ENCODE data around the gene CREB5. TPM values are rescaled to one million over a fixed set of nuclear protein-coding genes. Genes with fewer than 3 reads are reported as not detected.

Gene CREB5
- total and polyA plus RNA-seq, 9 donors, result 0.71 to 15.0 (median 2.7) TPM

GRCh38 chr7:28586736-28587135, 174.4 kb downstream of the CREB5 start:
- TF ChIP-seq POLR2A (IDR thresholded peaks at IDR 0.05) (no peak), EP300 (IDR thresholded peaks at IDR 0.05) (no peak), CTCF (IDR thresholded peaks at IDR 0.05) (no peak)

DNA sequence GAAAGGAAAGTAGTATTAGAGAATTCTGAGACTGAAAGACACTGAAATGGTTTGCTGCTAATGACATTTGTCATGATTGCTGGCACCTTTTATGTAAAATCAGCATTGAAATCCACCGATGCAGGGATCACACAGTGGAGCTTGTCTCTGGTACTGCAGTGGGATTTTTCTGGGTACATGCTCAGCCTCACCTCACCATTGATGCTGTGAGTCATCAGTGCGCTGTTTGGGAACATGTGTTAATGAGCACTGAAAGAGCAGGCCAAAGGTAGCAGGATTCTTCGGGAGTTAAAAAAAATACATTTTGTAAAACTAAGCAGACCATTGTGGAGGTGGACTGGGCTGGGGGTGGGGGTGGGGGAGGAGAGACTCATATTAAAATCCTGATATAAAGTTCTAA, 174.9 kb downstream of the CREB5 start:
- DNase-seq, result no peak
- H3K4me3 ChIP-seq, result no peak overlapping the region
- no peaks in the 10 kb centered on the region for H3K4me1 ChIP-seq (ENCODE audit: insufficient read depth)
- H3K27ac ChIP-seq, result no peak overlapping the region
- no peaks in the 10 kb centered on the region for H3K9me3 ChIP-seq
- 28 to 43% (median 32%) methylated on average over 3 of the region's 3 CpGs for WGBS, 3 donors
- TF ChIP-seq EP300 (IDR thresholded peaks at IDR 0.05) (no peak), POLR2A (IDR thresholded peaks at IDR 0.05) (no peak), CTCF (IDR thresholded peaks at IDR 0.05) (no peak)
- intact Hi-C loops (cut with DNase I), result loop anchor here in 1 of 4 donors (2.0 kb wide), 1 partner anchor 48 kb away; no protein-coding TSS in a partner anchor
- H3K27me3 ChIP-seq, result no peaks in the 10 kb centered on the region
- H3K36me3 ChIP-seq, result no peaks in the 10 kb centered on the region

More at GRCh38 chr7:28586736-28587135, 174.4 kb downstream of the CREB5 start:
- DNase-seq, result no peak
- intact Hi-C loops (cut with DNase I), result loop anchor here in 1 of 4 donors (2.0 kb wide), 1 partner anchor 48 kb away; no protein-coding TSS in a partner anchor
- no peaks in the 10 kb centered on the region for H3K36me3 ChIP-seq
- 31 to 41% (median 39%) methylated on average over 4 of the region's 4 CpGs for WGBS, 3 donors
- H3K4me3 ChIP-seq, result no peak overlapping the region
- H3K27ac ChIP-seq, result no peak overlapping the region
- H3K9me3 ChIP-seq, result no peaks in the 10 kb centered on the region
- no peaks in the 10 kb centered on the region for H3K27me3 ChIP-seq
- no peaks in the 10 kb centered on the region for H3K4me1 ChIP-seq (ENCODE audit: insufficient read depth)

DNA sequence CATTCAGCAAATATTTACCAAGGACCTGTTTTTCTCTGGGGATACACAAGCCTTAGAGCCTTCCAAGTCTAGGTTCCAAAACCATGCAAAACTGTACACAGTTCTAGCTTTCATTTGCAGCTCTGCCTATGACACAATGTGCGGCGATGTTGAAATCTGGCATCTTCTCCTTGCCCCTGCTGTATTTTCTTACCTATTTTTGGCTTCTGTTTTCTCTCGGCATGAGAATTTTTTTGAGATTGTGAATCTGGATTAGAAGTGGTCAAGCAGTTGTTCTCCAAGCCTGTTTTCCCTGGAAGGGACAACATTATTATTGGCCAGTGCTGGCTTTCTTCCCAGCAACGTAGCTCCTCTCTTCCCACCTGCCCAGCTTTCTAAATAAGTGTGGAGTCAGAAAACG, 176.3 kb downstream of the CREB5 start:
- H3K4me3 ChIP-seq, result no peak overlapping the region
- intact Hi-C loops (cut with DNase I), result no loop called here
- no peaks in the 10 kb centered on the region for H3K36me3 ChIP-seq
- H3K4me1 ChIP-seq (ENCODE audit: insufficient read depth), result no peaks in the 10 kb centered on the region
- H3K27ac ChIP-seq, result no peak overlapping the region
- no peak for DNase-seq
- no peaks in the 10 kb centered on the region for H3K9me3 ChIP-seq
- no peak for TF ChIP-seq CTCF (IDR thresholded peaks at IDR 0.05)
- no peak for TF ChIP-seq EP300 (IDR thresholded peaks at IDR 0.05)
- no peak for TF ChIP-seq POLR2A (IDR thresholded peaks at IDR 0.05)
- WGBS, 3 donors, result 57 to 70% (median 68%) methylated on average over 5 of the region's 5 CpGs
- H3K27me3 ChIP-seq, result no peaks in the 10 kb centered on the region

GRCh38 chr7:28591041-28591674, 178.8 kb downstream of the CREB5 start:
- 72 to 82% (median 82%) methylated on average over 5 of the region's 5 CpGs for WGBS, 3 donors
- intact Hi-C loops (cut with DNase I), result no loop called here
- Histone ChIP-seq H3K4me3 (no peak overlapping the region), H3K36me3 (no peaks in the 10 kb centered on the region), H3K27ac (no peak overlapping the region), H3K4me1 (ENCODE audit: insufficient read depth) (no peaks in the 10 kb centered on the region), H3K9me3 (no peaks in the 10 kb centered on the region), H3K27me3 (no peaks in the 10 kb centered on the region)
- TF ChIP-seq POLR2A (IDR thresholded peaks at IDR 0.05), result no peak
- no peak for TF ChIP-seq CTCF (IDR thresholded peaks at IDR 0.05)
- TF ChIP-seq EP300 (IDR thresholded peaks at IDR 0.05), result no peak
- no peak for DNase-seq

Data from ovary (tissue), 9 donors.